AG10803 (cell line): ENCODE measurements around the gene CPXM1.

ENCODE experiments used
- DNase-seq: peaks from one replicate; pipeline ENCODE4 v3.0.0; 2010; ENCODE audit warnings: low read depth
- H3K4me3 ChIP-seq: 2 replicates; pipeline ENCODE4 v1.5.1; 2011; ENCODE audit warnings: mild to moderate bottlenecking, low read length, control low read depth
- TF ChIP-seq, protein P1 (sequence below): conservative IDR thresholded peaks from 2 replicates; pipeline ENCODE4 v1.5.1; 2011; ENCODE audit warnings: mild to moderate bottlenecking, low read length, control low read depth, inconsistent platforms

CPXM1 gene

DNA sequence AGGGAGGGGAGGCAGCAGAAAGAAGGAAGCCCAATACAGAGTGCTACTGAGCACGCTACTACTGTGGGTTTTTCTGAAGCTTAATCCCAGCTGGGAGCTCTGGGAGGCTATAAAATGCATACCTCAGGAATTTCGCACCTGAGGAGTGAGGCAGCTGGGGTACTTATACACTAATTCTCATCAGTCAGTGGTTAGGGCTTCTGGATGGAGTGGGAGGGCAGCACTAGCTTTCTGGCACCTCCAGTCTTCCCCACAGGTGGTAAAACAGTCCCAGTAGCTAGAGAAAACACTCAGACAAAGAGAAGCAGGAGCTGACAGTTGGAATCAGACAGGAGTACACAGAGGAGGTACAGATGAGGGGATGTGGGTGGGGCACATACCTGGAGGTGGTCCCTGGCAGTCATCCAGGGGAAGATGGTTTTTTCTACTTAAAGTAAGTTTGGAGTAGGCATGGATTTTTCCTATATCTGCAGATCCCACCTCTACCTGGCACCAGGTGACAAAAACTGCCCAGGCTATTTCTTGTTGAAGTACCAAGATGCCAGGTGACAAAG is 37.8 kb downstream of the CPXM1 start:
- H3K4me3 ChIP-seq = no peak overlapping the region
- DNase-seq = no peak
- TF ChIP-seq, protein P1, sequence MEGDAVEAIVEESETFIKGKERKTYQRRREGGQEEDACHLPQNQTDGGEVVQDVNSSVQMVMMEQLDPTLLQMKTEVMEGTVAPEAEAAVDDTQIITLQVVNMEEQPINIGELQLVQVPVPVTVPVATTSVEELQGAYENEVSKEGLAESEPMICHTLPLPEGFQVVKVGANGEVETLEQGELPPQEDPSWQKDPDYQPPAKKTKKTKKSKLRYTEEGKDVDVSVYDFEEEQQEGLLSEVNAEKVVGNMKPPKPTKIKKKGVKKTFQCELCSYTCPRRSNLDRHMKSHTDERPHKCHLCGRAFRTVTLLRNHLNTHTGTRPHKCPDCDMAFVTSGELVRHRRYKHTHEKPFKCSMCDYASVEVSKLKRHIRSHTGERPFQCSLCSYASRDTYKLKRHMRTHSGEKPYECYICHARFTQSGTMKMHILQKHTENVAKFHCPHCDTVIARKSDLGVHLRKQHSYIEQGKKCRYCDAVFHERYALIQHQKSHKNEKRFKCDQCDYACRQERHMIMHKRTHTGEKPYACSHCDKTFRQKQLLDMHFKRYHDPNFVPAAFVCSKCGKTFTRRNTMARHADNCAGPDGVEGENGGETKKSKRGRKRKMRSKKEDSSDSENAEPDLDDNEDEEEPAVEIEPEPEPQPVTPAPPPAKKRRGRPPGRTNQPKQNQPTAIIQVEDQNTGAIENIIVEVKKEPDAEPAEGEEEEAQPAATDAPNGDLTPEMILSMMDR = no peak

DNA sequence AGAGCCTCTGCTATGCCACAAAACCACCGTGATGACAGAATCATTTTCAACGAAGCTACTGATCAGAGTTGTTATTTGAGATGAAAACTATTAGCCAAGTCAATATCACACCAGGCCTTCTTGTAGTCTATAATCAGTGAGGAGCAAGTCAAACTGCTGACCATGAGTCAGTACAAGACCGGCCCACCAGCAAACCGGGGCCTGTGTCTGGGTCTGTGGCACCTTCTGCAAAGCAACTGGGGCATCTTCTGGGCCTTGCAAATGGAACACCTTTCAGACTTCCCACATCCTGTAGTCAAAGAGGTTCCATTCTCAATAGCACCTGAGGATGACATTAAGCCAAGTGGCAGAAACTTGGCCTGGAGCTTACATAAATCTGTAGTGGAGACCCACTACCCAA is 38.5 kb downstream of the CPXM1 start:
- TF ChIP-seq, protein P1 = no peak
- DNase-seq = no peak
- H3K4me3 ChIP-seq = no peak overlapping the region

DNA sequence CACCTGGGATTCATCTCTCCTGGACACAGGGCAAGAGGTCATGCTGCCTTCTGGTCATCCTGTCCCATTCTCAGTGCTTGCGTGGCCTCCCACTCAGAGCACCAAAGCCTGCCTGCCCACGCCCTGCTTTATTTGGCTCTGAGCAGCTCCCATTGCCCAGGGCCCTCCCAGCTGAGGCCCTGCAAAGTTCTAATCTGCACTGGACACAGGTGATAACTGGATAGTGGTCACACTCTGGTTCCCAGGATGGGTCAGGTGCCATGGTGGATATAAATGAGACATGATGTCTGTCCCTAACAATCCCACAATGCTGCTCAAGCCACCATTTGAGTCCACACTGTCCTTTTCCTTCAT is 39.5 kb downstream of the CPXM1 start:
- TF ChIP-seq, protein P1 = no peak
- H3K4me3 ChIP-seq = no peak overlapping the region
- no peak for DNase-seq

DNA sequence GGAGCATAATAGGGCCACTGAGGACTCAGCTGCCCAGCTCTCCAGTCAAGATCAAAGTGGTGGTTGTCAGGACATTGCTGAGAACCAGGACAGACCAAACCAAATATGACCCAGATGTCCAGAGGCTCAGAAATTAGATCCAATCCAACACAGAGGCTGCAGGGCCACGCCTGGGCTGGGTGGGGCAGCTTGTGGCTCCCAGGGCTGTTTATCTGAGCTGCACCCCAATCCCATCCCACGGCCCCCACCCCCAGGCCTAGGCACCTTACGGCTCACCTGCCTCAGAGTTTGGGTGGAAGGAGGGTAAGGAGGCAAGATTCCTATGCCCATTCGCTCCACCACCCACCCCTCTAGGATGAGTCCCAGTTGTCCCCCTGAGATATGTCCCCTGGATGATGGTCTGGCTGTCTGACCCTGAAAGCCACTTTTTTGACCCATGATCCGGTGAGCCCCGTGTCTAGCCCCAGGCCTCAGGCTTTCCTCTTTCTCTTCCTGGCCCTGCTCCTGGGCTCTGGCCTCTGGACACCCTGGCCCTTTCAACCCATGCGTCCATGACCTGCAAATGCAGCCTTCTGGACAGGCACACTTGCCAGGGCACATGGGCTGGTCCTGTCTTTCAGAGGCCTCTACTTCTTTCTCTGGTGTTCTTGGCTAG is 40.0 kb downstream of the CPXM1 start:
- H3K4me3 ChIP-seq = no peak overlapping the region
- TF ChIP-seq, protein P1 = no peak
- DNase-seq = no peak

DNA sequence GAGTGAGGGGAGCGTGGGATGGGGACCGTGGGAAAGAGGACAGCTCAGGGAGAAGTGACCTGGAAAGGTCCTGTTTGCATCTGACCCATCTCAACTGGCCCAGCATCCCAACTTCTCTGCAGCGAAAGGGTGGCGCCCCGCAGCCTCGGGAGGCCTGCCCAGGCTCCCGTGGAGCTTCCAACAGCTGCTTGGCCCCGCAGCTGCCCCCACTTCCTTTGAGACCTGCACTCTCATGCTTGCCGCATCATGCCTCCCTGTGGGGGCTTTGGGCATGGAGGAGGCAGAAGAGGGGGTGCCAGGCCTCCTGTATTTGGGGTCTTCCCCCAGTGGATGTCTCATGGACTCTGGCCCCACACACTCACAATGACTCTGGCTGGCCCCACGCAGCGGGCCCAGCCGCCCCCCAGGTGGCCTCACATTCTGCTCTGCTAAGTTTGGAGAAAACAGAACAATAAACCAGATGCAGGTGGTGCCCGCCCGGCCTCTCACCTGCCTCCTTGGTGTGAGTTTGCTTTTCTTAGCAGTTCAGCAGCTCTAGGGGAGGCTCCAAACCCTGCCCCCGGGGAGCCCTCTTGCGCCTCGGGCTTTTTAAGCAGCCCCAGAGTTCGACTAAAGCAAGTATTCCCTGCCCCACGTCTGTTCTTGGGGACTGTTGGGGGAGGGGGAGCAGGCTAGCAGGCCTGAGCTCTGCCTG is 40.7 kb downstream of the CPXM1 start:
- TF ChIP-seq, protein P1 = no peak
- no peak overlapping the region for H3K4me3 ChIP-seq
- no peak for DNase-seq

DNA sequence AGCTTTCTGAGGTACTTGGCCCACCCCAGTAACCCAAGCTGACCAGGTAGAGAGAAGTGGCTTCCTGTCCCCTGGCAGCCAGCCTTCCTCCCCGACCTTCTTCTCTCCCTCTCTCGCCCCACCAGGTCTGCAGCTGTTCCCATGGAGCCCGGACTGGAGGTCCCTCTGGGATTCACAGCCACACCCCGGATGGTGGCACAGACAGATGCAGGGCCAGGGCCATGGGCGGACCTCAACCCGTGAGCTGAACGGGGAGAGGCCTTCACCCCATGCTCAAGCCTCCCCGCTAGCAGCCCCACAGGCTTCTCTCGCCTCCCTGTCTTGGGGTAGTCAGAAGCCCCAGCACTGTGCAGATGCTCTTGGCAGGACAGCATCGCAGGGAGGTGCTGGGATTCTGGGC is 41.3 kb downstream of the CPXM1 start:
- DNase-seq = no peak
- TF ChIP-seq, protein P1 = no peak
- H3K4me3 ChIP-seq = no peak overlapping the region

DNA sequence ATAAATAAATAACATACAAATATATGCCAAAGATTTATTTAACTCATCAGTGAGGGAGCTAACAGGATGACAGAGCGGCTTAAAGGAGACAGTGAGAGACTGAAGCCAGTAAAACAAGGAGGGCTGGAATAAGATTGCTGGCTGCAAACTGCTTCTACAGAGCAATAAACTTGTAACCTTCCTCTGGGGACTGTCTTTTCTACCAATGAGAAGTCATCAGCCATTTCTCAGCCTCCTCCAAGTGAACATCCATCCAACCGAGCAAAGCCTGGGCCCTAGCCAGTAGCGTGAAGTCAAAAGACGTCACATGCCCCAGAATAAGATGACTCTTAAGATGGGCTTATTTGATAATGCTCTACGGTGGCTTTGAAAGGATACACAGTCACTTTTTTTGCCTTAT is 42.5 kb downstream of the CPXM1 start:
- no peak for DNase-seq
- TF ChIP-seq, protein P1 = no peak

More for the DNA sequence above, 42.5 kb downstream of the CPXM1 start:
- no peak overlapping the region for H3K4me3 ChIP-seq
